HG03521 (cell line): ENCODE measurements around the gene SLC22A31.

Source experiments
- ATAC-seq: cut with Tn5 transposase; IDR thresholded peaks from one replicate; pipeline ENCODE4 v1.9.1; 2021; ENCODE audit warnings: mild to moderate bottlenecking, moderate library complexity; ENCODE audit not compliant: unreplicated experiment

SLC22A31 gene

DNA sequence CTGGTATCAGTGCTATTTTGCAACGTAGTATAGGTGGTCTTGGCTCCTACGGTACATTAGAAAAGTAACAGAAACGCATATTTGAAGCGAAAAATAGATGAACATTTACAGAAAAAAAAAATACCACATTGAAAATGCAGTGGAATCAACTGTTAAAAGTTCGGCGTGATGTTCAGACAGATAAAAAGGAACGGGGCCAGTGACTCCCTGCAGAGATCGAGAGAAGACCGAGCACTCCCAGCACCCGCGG is 16.7 kb upstream of the SLC22A31 start:
- no peak for ATAC-seq

DNA sequence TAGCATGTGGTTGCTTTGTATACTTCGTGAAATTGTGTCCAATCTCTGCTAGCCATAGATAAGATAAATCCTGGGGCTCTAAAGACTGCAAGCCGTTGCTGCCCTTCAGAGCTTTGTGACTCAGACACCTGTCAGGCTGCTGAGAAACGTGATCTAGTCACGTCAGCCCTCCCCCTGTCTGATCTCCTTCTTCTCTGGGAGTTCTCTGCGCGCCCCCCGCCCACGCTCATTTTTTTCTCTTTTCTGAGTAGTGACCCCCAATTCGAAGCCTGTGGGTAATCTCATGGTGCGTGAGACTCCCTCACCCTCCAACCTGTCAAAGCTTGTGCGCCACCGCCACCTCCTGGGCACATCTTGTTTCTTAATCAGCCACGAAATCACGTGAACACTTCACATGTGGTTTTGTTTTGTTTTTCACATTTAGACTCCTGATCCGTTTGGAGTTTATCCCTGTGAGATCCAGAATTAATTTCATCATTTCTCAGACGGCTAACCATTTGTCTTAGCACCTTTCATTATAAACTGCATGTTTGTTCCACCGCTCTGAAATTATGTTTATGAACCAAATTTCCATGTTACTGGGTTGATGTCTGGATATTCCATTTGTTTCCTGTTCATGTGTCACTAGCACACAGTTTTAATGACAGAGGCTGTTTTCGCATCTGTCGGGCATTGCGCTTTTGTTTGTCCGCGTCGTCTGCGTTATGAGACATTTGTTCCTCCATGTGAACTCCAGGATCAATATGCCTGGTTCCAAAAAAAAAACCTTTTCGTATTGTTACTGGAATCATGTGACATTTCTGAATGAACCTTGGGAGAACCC is 16.2 kb upstream of the SLC22A31 start:
- ATAC-seq: no peak

DNA sequence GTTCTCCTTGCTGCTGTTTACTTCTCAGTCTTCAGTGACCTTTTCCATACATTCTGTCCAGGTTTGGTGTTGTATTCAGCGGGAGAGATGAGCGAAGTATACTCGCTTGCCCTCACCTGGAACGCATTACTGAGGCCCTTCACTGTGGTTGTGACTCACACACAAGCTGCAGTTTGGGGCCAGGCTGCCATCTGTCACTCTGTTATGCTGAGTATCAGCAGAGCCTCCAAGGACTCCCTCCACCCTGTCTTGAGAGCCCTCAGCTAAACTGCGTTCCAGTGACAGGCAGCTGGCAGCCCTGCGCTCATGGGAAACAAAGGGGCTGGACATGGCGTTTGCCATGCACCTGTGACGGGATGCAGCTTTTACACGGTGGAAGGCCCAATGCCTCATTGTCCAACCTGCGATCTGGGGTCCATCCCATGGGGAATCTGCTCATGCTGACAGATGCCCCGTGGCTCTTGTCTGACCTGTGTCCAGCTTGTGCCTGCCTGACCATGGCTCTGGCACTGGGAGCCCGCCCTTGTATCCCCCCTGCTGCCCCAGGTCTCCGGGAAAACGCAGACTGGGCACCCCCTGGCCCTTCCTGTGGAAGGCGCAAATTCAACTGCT is 10.7 kb upstream of the SLC22A31 start:
- ATAC-seq: no peak

DNA sequence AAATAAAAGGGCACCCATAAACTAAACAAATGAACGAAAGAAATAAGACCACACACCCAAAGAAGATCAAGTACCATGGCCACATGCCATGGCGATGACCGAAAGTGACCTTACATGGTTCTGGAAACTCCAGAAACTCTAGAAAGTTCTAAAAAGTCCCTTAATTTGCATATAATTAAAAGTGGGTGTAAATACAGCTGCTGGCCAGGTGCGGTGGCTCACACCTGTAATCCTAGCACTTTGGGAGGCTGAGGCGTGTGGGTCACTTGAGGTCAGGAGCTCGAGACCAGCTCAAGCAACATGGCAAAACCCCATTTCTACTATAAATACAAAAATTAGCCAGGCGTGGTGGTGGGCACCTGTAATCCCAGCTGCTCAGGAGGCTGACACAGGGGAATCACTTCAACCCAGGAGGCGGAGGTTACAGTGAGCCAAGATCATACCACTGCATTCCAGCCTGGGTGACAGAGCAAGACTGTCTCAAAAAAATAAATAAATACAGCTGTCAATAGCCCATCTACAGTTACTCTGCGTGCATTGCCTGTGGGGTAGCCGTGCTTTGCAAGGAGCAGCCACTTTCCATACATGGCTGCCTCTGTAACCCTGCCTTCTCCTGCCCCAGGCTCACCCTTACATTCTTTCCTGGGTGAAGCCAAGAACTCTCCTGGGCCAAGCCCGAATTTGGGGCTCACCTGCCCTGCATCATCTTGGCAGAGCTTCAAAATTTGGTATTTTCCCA is 10.0 kb upstream of the SLC22A31 start:
- ATAC-seq: no peak

DNA sequence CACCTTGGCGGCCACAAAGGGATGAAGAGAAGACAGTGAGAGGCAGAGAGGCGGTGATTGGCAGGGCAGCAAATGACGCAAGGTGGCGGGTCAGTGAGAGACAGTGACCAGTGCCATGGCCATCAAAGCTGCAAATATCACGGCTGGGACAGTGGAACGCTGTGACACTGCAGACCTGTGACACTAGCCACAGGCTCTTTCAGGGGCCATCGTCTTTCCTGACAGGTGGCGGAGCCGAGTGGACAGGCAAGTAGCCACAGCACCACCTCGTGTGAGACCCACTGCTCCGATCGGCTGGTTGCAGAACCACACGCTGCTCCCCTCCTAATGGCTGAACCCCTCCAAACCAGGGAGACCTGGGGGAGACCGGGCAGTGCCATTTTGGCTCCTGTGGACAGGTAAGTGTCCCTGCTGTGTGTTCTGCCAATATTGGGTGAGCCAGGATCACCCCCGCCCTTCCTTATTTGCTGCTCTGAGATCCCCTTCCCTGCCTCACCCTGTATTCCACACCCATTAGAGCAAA is 9.2 kb upstream of the SLC22A31 start:
- no peak for ATAC-seq

DNA sequence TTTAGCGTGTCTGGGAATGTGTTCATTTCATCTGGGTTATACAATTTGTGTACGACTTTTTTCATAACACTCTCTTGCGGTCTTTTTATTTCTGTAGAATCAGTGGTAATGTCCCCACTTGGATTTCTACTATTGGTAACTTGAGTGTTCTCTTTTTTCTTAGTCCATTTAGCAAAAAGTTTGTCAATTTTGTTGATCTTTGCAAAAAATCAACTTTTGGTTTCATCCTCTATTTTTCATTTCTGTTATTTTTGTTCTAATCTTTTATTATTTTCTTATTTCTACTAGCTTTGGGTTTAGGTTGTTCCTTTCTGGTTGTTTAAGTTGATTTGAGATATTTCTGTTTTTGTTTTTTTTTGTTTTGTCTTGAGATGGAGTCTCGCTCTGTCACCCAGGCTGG is 7.7 kb upstream of the SLC22A31 start:
- ATAC-seq: no peak

DNA sequence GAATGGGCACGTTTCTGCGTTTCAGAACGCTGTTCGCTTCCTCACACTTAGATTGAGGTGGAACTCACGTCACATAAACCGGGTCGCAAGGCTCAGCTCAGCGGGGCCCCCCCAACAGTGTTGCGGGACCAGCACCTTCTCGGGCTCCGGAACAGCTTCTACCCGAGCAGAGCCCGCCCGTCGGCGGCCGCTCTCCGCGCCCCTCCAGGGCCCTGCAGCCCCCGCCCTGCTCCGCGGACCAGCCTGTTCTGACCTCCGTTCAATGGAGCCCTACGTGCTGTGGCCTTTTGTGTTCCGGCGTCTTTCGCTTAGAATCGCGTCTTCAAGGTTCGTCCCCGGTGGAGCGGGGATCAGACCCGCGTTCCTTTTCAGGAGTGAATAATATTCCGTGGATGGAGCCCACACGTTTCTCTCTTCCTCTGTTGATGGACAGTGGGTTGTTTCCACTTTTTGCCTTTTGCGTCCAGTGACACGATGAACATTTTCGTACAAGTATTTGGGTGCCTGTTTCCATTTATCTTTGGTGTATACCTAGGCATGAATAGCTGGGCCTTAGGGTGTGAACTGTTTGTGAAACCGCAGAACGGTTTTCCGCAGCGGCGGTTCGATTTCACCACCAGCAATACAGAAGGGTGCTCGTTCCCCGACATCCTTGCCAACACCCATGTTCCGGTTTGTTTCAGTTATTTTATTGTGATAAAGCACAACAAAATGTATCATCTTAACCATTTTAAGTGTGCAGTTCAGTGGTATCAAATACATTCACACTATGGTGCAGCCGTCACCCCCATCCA is 2.3 kb upstream of the SLC22A31 start:
- no peak for ATAC-seq

DNA sequence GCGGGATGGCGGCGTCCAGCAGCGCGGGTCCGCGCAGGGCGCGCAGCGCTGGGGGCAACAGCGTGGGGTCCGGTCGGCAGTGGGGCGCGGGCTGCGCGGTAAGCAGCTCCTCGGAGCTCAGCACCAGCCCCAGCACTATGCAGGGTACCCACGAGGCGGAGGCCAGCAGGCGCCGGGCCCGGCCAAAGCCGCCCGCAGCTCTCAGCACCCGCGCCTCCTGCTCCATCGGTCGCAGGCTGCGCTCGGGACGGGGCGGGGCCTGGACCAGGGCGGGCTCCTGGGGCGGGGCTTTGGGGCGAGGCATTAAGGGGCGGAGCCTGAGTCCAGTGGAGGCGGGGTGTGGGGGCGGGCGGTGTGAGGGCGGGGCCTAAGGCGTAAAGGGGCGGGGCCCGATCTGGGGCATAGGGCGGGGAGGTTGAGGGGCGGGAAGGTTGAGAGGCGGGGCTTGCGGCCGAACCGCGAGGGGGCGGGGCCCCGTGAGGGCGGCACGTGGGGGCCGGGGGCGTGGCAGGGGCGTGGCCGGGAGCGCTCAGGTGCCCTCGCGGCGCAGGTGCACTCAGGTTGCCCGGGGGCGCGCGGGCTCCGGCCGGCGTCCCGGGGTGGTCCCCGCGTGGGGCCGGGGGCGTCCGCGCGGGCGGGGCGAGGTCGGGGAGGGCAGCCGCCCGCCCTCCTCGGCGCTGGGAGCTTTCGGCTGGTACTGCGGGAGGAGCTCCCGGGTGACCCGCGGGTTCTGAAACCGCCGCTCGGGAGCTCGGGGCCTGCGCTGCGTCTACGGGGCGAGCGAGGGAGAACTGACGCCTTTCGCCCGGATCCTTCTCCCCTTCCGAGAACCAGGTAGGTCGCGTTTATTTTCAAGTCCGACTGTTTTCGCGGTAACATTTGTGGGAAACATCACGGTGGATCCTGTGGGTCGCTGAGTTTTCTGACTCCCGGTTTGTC is 1.4 kb upstream of the SLC22A31 start:
- no peak for ATAC-seq

DNA sequence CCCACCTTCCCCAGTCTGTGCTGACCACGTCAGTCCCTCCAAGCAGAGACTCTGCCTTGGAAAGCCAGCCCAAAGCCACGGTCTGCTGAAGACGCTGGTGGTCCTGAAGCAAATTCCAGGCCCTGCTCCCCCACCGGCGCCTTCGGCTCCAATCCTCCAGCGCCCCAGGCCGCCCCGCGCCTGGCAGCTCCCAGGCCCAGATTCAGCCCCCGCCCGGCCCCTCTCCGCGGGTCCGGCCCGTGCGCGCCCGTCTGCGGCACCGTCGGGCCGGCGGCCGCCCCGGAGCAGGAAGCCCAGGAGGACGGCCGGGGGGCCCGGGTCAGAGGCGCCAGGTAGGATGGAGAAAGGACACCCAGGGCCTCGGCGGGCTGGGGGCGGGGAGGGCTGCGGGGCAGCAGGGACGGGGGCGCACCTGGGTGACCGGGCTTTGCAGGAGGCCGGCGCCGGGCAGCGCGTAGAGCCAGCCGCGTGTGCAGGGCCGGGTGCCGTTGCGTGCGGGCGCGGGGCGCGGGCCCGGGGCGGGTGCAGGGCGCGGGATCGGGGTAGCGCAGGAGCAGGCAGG is 594 bp upstream of the SLC22A31 start:
- no peak for ATAC-seq

DNA sequence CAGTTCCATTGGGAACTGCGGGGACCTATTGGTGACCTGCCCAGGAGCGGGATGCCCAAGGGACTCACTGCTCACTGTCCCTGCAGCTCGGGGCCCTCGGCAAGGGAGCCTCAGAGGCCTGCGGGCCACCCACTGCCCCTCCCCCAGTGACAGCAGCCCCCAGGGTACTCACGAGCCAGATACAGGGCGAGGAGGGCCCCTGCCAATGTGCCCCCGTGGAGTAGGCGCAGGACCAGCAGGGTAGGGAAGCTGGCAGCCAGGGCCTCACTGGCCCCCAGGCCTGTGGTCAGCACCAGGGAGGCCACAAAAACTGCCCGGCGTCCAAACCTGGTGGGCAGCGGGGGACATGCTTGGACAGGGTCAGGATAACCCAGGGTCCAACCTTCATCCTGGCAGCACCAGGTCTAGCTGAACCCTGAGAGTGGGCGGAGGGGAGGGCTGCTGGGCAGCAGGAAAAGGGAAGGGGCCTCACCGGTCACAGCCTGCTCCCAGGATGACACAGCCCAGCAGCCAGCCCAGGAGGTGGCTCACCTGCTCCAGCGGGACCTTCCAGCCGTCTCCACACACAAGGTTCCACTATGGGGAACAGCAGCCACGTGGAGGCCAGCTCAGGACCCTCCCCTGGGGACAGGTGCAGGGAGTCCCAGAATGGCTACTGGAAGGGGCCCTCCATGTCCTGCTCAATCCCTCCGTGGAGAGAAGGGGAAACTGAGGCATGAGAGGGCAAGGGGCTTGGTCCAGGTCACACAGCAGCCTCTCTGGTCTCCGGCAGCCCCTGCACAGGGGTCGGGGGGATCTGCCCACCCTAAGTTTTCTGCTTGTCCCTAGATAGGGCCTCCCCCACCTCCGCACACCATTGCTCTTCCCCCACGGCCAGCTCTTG is 855 bp downstream of the SLC22A31 start:
- ATAC-seq: no peak

DNA sequence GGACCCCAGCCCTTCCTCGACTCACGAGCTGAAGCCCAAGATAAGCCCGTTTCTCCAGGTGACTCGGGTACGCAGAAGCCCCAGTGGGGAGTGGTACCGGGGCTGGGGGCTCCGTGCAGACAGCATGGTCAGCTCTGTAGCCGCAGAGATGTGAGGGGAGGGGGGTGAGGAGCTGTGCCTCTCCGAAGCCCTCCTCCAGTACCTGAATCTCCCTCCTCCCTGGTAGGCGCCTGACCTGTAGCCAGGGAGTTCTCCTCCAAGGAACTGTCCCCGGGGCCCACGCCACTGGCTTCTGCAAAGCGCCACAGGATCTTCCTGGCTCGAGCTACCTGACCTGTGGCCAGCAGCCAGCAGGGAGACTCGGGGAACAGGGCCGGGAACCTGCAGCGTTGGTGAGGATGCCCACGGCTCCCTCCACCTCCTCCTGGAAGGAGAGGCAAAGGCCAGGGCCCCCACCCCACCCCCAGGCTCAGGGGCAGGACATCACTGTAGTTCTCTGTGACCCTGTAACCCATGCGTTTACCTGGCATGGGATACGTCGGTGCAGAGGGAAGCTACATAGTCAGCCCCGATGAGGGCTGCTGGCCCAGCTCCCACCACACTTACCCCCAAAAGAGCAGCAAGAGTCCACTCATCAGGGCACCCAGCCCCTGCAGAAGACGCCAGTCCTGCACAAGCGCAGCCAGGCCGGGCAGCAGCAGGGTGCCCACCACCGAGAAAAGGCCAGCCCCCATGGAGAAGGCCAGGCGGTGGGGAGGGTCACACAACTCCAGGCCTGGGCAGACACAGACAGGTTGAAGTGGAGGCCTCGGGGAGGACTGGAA is 1.7 kb downstream of the SLC22A31 start:
- ATAC-seq: no peak

DNA sequence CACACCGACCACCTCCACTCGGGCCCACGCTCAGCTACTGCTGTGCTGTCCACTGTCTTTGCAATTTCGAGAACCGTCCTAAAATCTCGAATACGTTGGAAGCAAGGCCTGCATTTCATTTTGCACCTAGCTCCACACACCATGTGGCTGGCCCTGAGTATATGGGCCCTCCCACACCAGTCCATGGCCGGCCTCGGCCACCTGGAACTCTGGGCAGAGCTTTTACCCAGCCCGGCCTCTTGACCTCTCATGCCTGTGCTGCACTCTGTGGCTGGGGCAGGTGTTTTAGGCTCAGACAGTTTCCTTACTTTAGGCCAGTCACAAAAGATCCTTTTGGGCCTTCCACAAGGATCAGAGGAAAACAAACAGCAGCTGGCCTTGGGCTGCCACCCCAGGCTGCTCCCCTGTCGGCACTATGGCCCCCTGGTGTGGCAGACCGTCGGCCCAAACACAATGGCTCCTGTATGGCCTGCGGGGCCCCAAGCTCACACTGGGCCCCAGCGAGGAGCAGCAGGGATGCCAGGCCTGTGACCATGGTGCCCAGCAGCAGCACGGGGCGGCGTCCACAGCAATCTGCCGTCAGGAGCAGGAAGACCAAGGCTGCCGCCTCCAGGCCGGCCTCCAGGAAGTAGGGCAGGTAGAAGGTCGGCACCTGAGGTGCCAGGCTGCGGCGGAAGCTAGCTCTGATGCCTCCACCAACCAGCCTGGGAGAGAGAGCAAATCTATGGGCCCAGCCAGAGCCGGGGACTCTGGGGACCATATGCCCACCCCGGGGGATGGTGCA is 2.5 kb downstream of the SLC22A31 start:
- ATAC-seq: no peak

DNA sequence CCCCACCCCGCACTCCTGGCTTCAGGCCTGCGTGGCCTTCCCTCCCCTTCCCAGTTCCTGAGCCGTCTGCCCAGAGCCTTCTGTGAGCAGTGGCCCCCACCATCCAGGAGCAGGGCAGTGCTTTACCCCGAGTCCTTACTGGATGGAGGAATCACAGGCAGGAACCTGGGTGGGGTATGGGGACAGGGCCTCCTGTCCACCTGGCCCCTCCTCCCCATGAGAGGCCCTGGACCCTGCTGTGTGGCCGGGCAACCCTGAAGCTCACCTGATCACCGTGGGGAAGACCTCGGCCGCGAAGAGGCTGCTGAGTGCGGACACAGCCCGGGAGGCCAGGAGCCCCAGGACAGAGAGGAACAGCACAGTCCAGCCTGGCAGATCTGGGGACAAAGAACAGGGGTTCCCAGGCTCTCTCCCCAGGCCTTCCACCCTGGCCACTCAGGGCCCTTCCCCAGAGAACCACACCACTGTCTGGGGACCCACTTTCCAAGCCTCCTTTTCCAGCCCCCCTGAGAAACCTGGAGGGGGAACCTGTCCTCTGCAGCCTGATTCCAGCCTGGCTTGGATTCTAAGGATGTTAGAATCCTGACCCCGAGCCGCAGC is 3.2 kb downstream of the SLC22A31 start:
- no peak for ATAC-seq

DNA sequence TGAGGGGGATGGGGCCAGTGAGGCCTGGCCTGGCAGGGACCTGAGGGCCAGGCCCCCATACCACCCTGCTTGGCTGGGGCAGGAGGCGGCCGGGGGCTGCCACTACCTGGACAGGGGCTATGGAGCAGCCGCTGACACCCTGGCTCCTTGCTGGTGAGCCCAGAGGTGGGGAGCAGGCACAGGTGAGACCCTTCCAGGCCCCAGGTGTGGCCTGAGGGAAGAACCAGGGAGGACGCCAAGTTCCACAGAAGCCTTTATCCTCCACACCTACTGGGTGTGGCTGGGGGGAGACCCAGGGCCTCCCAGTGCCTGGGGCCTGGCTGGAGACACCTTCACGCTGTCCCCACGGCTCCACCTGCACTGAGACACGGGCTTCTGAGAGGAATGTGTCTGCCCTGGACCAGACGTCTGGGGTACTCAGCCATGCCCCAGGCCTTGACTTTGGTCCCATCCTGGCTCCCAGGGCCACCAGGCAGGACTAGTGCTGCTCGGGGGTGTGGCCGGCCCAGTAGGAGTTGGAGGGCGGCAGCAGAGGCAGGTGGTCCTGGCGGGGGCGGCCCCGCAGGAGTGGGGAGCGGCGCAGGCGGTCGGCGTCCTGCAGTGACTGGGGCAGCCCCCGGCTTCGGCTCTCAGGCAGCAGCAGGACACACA is 4.7 kb downstream of the SLC22A31 start:
- ATAC-seq: no peak

DNA sequence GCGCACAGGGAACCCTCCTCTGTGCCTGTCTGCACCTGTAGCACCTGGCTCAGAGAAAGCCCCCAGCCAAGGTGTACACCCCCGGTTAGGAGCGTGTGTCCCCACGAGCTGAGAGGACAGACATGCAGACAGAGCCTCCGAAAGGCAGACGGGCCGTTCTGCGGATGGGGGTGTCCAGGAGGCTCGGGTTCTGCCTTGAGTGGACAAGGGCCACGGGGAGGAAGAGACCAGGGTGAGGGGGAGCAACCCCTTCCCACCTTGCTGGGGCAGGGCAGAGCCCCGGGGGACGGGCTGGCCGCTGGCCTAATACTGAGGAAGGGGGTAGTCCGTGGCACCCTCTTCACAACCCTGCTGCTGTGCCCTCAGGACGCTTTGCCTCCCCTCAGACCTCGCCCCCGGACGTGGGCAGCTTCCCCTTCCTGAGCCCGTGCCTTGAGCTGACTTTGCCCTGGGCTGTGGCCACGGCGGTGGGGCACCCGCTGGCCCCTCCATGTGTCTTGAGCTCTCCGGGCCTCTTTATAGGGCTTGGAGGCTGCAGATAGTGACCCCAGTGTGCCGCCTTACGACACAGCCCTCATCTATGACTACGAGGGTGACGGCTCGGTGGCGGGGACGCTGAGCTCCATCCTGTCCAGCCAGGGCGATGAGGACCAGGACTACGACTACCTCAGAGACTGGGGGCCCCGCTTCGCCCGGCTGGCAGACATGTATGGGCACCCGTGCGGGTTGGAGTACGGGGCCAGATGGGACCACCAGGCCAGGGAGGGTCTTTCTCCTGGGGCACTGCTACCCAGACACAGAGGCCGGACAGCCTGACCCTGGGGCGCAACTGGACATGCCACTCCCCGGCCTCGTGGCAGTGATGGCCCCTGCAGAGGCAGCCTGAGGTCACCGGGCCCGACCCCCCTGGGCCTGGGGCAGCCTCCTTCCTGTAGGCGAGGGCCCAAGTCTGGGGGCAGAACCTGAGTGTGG is 5.7 kb downstream of the SLC22A31 start:
- no peak for ATAC-seq
